Measurements from ENCODE around the gene PHACTR2.

PHACTR2 gene

DNA sequence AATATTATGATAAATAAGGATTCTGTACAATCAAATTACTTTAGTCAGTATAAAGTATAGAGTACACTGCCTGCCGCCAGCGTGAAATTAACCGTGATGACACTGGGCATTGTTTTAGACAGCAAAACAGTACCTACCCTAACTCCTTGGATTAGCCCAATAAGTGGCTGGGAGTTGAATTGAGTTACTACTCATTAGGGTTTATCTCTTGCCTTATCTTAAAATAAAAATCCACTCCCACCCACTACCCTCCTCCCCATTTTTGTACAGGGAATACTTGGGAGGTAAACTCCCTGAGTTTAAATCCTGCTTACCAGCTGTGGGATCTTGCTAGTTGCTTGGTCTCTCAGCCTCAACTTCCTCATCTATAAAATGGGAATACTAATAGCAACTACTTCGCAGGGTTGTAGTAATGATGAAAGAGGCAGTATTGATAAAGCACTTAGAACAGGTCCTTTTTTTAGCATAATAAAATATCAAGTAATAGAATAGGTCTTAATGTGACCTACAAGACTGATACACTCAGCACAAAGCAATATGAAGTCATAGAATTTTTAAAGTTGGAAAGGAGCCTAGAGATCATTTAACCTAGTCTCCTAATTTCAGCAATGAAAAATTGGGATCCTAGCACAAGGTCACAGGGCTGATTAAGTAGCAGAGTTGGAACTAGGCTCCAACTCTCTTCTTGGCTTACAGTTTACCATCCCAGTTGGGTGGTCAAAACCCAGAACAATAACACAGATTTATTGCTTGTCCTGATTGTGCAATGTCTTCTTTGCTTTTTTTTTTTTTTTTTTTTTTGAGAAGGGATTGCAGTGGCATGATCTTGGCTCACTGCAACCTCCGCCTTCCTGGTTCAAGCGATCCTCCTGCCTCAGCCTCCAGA, 23.8 kb downstream of the PHACTR2 start:
- no peak for DNase-seq (ENCODE audit: extremely low spot score)
- TF ChIP-seq, protein P1, sequence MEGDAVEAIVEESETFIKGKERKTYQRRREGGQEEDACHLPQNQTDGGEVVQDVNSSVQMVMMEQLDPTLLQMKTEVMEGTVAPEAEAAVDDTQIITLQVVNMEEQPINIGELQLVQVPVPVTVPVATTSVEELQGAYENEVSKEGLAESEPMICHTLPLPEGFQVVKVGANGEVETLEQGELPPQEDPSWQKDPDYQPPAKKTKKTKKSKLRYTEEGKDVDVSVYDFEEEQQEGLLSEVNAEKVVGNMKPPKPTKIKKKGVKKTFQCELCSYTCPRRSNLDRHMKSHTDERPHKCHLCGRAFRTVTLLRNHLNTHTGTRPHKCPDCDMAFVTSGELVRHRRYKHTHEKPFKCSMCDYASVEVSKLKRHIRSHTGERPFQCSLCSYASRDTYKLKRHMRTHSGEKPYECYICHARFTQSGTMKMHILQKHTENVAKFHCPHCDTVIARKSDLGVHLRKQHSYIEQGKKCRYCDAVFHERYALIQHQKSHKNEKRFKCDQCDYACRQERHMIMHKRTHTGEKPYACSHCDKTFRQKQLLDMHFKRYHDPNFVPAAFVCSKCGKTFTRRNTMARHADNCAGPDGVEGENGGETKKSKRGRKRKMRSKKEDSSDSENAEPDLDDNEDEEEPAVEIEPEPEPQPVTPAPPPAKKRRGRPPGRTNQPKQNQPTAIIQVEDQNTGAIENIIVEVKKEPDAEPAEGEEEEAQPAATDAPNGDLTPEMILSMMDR (IDR thresholded peaks at IDR 0.05; ENCODE audit: control extremely low read depth, extremely low read depth, low read depth, missing control alignments) = no peak
- ChIA-PET POLR2A (no interaction called here), CTCF (interaction anchor here (1.4 kb wide), 1 partner anchor 15 kb away, joined by 3 read pairs; no protein-coding TSS in a partner anchor)

DNA sequence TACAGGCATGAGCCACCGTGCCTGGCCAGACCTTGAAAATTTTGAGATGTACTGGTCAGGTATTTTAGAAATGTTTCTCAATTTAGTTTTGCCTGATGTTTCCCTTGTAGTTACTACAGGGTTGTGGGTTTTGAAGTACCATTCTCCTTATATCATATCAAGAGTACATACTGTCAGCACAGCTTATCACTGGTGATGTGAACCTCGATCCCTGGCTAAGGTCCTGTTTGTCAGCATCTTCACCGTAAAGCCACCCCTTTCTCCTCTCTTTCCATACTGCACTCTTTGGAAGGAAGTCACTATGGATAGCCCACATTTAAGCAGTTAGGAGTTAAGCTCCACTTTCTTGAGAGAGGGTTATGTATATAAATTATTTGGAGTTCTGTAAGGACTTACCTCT, 27.8 kb downstream of the PHACTR2 start:
- CTCF ChIA-PET = no interaction called here
- TF ChIP-seq, protein P1 (IDR thresholded peaks at IDR 0.05; ENCODE audit: control extremely low read depth, extremely low read depth, low read depth, missing control alignments) = no peak
- no peak for DNase-seq (ENCODE audit: extremely low spot score)
- POLR2A ChIA-PET = no interaction called here

DNA sequence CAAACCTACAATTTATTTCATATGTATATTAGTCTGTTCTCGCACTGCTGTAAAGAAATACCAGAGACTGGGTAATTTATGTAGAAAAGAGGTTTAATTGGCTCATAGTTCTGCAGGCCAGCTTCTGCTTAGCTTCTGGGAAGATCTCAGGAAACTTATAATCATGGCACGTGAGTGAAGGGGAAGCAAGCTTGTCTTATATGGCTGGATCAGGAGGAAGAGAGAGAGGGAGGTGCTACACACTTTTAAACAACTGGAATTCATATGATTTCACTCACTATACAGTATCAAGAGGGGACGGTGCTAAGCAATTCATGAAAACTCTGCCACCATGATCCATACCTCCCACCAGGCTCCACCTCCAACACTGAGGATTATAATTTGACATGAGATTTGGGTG, 29.9 kb downstream of the PHACTR2 start:
- ChIA-PET CTCF (interaction anchor here (2.2 kb wide), 1 partner anchor 9 kb away, joined by 6 read pairs; no protein-coding TSS in a partner anchor), POLR2A (no interaction called here)
- DNase-seq (ENCODE audit: extremely low spot score) = no peak
- TF ChIP-seq, protein P1 (IDR thresholded peaks at IDR 0.05; ENCODE audit: control extremely low read depth, extremely low read depth, low read depth, missing control alignments) = no peak

DNA sequence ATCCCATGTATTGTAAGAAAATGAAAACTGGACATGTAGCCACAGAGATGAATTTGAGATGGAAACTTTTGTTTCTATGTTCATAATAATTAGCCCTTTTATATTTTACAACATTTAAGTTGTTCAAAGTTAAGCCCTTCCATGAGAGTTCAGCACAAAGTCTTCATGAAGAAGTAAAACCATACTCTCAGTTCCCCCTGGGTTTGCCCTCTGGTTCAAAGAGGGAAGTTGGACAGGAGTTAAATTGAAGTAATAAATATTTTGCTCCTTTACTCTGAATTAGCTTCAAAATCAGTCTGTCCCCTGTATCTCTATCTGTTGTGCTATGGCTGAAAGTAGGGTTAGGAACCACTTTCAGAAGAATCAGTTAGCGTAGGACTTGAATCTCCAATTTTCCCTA, 31.1 kb downstream of the PHACTR2 start:
- TF ChIP-seq, protein P1 (IDR thresholded peaks at IDR 0.05; ENCODE audit: control extremely low read depth, extremely low read depth, low read depth, missing control alignments) = no peak
- POLR2A ChIA-PET = no interaction called here

DNA sequence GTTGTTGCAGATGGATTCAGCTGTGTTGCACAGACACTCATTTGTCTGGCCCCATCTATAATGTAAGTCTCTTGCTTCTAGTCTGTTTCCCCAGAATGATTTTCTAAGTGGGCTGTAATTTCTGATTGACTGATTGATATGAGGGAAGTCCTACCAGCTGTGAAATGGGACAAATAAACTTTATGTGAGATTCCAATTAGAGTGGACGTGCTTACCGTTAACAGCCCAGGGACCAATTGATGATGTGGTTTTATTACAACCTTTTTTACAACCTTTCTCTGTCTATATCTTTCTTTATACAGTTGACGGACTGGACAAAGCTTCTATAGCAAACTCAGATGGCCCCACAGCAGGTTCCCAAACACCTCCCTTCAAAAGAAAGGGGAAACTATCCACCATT, 33.9 kb downstream of the PHACTR2 start:
- DNase-seq (ENCODE audit: extremely low spot score) = no peak
- TF ChIP-seq, protein P1 (IDR thresholded peaks at IDR 0.05; ENCODE audit: control extremely low read depth, extremely low read depth, low read depth, missing control alignments) = no peak
- ChIA-PET POLR2A (no interaction called here), CTCF (interaction anchor here (1.1 kb wide), 1 partner anchor 40 kb away, joined by 3 read pairs; no protein-coding TSS in a partner anchor)

More for the DNA sequence above, 31.1 kb downstream of the PHACTR2 start:
- no peak for DNase-seq (ENCODE audit: extremely low spot score)
- CTCF ChIA-PET = no interaction called here

DNA sequence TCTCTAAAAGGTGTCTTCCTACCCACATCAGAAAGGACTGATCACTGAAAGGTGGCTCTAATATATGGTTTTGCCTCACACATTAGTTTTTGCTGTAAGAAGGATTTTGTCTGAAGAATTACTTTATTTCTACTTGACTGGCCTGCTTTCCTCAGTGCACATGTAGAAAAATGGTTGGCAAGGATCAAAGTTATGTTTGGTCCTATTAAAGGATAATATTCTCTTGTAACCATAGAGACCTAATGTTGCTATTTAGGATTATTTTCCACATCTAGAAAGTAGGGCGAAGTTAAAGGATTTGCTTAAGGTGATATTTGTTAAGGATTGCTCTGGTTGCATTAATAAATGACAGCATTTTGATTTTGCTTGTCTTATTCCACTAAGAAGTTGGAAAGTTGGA, 40.7 kb downstream of the PHACTR2 start:
- ChIA-PET CTCF (no interaction called here), POLR2A (no interaction called here)
- TF ChIP-seq, protein P1 (IDR thresholded peaks at IDR 0.05; ENCODE audit: control extremely low read depth, extremely low read depth, low read depth, missing control alignments) = no peak
- DNase-seq (ENCODE audit: extremely low spot score) = no peak
